ENCODE data around the gene THAP3. TPM values are rescaled to one million over a fixed set of nuclear protein-coding genes. Genes with fewer than 3 reads are reported as not detected.
A peak's percentile ranks its signal among the peaks of the same experiment; 100 is the strongest.
"Not testable (repeated sequence)": the region's sequence is repeated elsewhere in the genome, so short reads cannot be mapped to it uniquely, and the experiment has no call there.

Gene THAP3
- total and polyA plus RNA-seq, 5 donors = 10.2 to 20.8 (median 14.9) TPM

GRCh38 chr1:6662468-6662867 is 37.8 kb downstream of the THAP3 start:
- H3K4me1 ChIP-seq (ENCODE audit: control insufficient read depth, insufficient read depth, low read length); DNase-seq; ATAC-seq; H3K4me3 ChIP-seq (ENCODE audit: low read length); H3K27ac ChIP-seq (ENCODE audit: low read length); intact Hi-C loops (cut with DNase I); H3K27me3 ChIP-seq (ENCODE audit: control insufficient read depth, insufficient read depth); H3K9me3 ChIP-seq (ENCODE audit: control insufficient read depth, low read length): not testable (repeated sequence)
- WGBS = 97% methylated on average over 7 of the region's 7 CpGs

GRCh38 chr1:6666696-6667095 is 42.0 kb downstream of the THAP3 start:
- H3K27ac ChIP-seq (ENCODE audit: low read length) = peak overlapping the region; percentile 60
- WGBS = 58% methylated on average over 5 of the region's 5 CpGs
- DNase-seq (no peak), ATAC-seq (peak; percentile 46 to 67)
- no peaks in the 10 kb centered on the region for H3K27me3 ChIP-seq (ENCODE audit: control insufficient read depth, insufficient read depth)
- H3K4me3 ChIP-seq (ENCODE audit: low read length) = no peak overlapping the region
- H3K4me1 ChIP-seq (ENCODE audit: control insufficient read depth, insufficient read depth, low read length) = no peaks in the 10 kb centered on the region
- intact Hi-C loops (cut with DNase I) = no loop called here
- no peaks in the 10 kb centered on the region for H3K9me3 ChIP-seq (ENCODE audit: control insufficient read depth, low read length)

GRCh38 chr1:6667139-6667538 is 42.5 kb downstream of the THAP3 start:
- DNase-seq (no peak), ATAC-seq (peak; percentile 60 to 77)
- Histone ChIP-seq H3K27me3 (ENCODE audit: control insufficient read depth, insufficient read depth) (no peaks in the 10 kb centered on the region), H3K27ac (ENCODE audit: low read length) (peak overlapping the region; percentile 60), H3K4me3 (ENCODE audit: low read length) (no peak overlapping the region), H3K4me1 (ENCODE audit: control insufficient read depth, insufficient read depth, low read length) (no peaks in the 10 kb centered on the region), H3K9me3 (ENCODE audit: control insufficient read depth, low read length) (no peaks in the 10 kb centered on the region)
- WGBS = 81% methylated on average over 6 of the region's 6 CpGs
- intact Hi-C loops (cut with DNase I) = no loop called here

- Histone ChIP-seq H3K4me3 (ENCODE audit: low read length) (no peak overlapping the region), H3K27ac (ENCODE audit: low read length) (no peak overlapping the region), H3K9me3 (ENCODE audit: control insufficient read depth, low read length) (no peaks in the 10 kb centered on the region), H3K27me3 (ENCODE audit: control insufficient read depth, insufficient read depth) (no peaks in the 10 kb centered on the region), H3K4me1 (ENCODE audit: control insufficient read depth, insufficient read depth, low read length) (no peaks in the 10 kb centered on the region)
- no peak for ATAC-seq
- intact Hi-C loops (cut with DNase I) = no loop called here
- no peak for DNase-seq
- WGBS = 98% methylated on average over 9 of the region's 9 CpGs
Measured at GRCh38 chr1:6668503-6668902, 43.8 kb downstream of the THAP3 start.

- intact Hi-C loops (cut with DNase I) = no loop called here
- no peaks in the 10 kb centered on the region for H3K9me3 ChIP-seq (ENCODE audit: control insufficient read depth, low read length)
- no peaks in the 10 kb centered on the region for H3K27me3 ChIP-seq (ENCODE audit: control insufficient read depth, insufficient read depth)
- ATAC-seq (peak; percentile 90 to 91), DNase-seq (peak in 1 of 3 donors; percentile 54)
- H3K4me1 ChIP-seq (ENCODE audit: control insufficient read depth, insufficient read depth, low read length) = no peaks in the 10 kb centered on the region
- H3K4me3 ChIP-seq (ENCODE audit: low read length) = no peak overlapping the region
- H3K27ac ChIP-seq (ENCODE audit: low read length) = peak overlapping the region; percentile 30
- 47% methylated on average over 2 of the region's 2 CpGs for WGBS
Measured at GRCh38 chr1:6672558-6672957, 47.9 kb downstream of the THAP3 start.

GRCh38 chr1:6673816-6674398 is 49.2 kb downstream of the THAP3 start:
- ATAC-seq (no peak), DNase-seq (no peak)
- no peak overlapping the region for H3K4me3 ChIP-seq (ENCODE audit: low read length)
- H3K27ac ChIP-seq (ENCODE audit: low read length) = no peak overlapping the region
- 87% methylated on average over 5 of the region's 5 CpGs for WGBS
- no peaks in the 10 kb centered on the region for H3K4me1 ChIP-seq (ENCODE audit: control insufficient read depth, insufficient read depth, low read length)
- no peaks in the 10 kb centered on the region for H3K27me3 ChIP-seq (ENCODE audit: control insufficient read depth, insufficient read depth)
- intact Hi-C loops (cut with DNase I) = no loop called here
- H3K9me3 ChIP-seq (ENCODE audit: control insufficient read depth, low read length) = no peaks in the 10 kb centered on the region

- WGBS = 85% methylated on average over 1 of the region's 1 CpG
- no peaks in the 10 kb centered on the region for H3K9me3 ChIP-seq (ENCODE audit: control insufficient read depth, low read length)
- no peak for ATAC-seq
- intact Hi-C loops (cut with DNase I) = no loop called here
- H3K4me3 ChIP-seq (ENCODE audit: low read length) = no peak overlapping the region
- H3K27me3 ChIP-seq (ENCODE audit: control insufficient read depth, insufficient read depth) = no peaks in the 10 kb centered on the region
- no peak for DNase-seq
- no peak overlapping the region for H3K27ac ChIP-seq (ENCODE audit: low read length)
- no peaks in the 10 kb centered on the region for H3K4me1 ChIP-seq (ENCODE audit: control insufficient read depth, insufficient read depth, low read length)
Measured at GRCh38 chr1:6674771-6675170, 50.1 kb downstream of the THAP3 start.

- DNase-seq (no peak), ATAC-seq (no peak)
- intact Hi-C loops (cut with DNase I) = no loop called here
- Histone ChIP-seq H3K4me1 (ENCODE audit: control insufficient read depth, insufficient read depth, low read length) (no peaks in the 10 kb centered on the region), H3K9me3 (ENCODE audit: control insufficient read depth, low read length) (no peaks in the 10 kb centered on the region), H3K4me3 (ENCODE audit: low read length) (no peak overlapping the region), H3K27me3 (ENCODE audit: control insufficient read depth, insufficient read depth) (no peaks in the 10 kb centered on the region), H3K27ac (ENCODE audit: low read length) (no peak overlapping the region)
- 88% methylated on average over 2 of the region's 2 CpGs for WGBS
Measured at GRCh38 chr1:6675941-6676340, 51.3 kb downstream of the THAP3 start.

Other genes with a start within 250 kb of the THAP3 start
- 1 to 10 TPM; 5.9 to 9.5 (median 7.9) TPM for gene ACOT7, start 231.1 kb upstream of the THAP3 start, total RNA-seq
- gene ACOT7, start 231.1 kb upstream of the THAP3 start, polyA plus RNA-seq = 7.5 TPM
- gene HES2, start 204.9 kb upstream of the THAP3 start, total RNA-seq = under 1 TPM in 1 of 4 donors, not detected in 3; 0.17 TPM
- gene HES2, start 204.9 kb upstream of the THAP3 start, polyA plus RNA-seq = not detected
- 1 to 10 TPM in 2 of 4 donors, under 1 TPM in 2; 0.37 to 1.7 (median 0.84) TPM for gene ESPN, start 200.1 kb upstream of the THAP3 start, total RNA-seq
- 0.23 TPM for gene ESPN, start 200.1 kb upstream of the THAP3 start, polyA plus RNA-seq
- gene TNFRSF25, start 158.7 kb upstream of the THAP3 start, total RNA-seq = 1 to 10 TPM; 4.4 to 6.4 (median 5.1) TPM
- 6.6 TPM for gene TNFRSF25, start 158.7 kb upstream of the THAP3 start, polyA plus RNA-seq
- 1 to 10 TPM; 7.0 to 9.2 (median 8.5) TPM for gene PLEKHG5, start 133.2 kb upstream of the THAP3 start, total RNA-seq
- 9.9 TPM for gene PLEKHG5, start 133.2 kb upstream of the THAP3 start, polyA plus RNA-seq
- 10 to 100 TPM; 12.8 to 17.1 (median 15.6) TPM for gene NOL9, start 70.4 kb upstream of the THAP3 start, total RNA-seq
- 6.0 TPM for gene NOL9, start 70.4 kb upstream of the THAP3 start, polyA plus RNA-seq
- gene TAS1R1, start 69.6 kb upstream of the THAP3 start, total RNA-seq = not detected
- not detected for gene TAS1R1, start 69.6 kb upstream of the THAP3 start, polyA plus RNA-seq
- 10 to 100 TPM; 11.3 to 18.4 (median 15.0) TPM for gene ZBTB48, start 44.9 kb upstream of the THAP3 start, total RNA-seq
- gene ZBTB48, start 44.9 kb upstream of the THAP3 start, polyA plus RNA-seq = 14.7 TPM
- gene KLHL21, start 22.0 kb upstream of the THAP3 start, total RNA-seq = 10 to 100 TPM; 54.9 to 71.3 (median 65.9) TPM
- gene KLHL21, start 22.0 kb upstream of the THAP3 start, polyA plus RNA-seq = 57.7 TPM
- gene PHF13, start 11.1 kb upstream of the THAP3 start, total RNA-seq = 1 to 10 TPM; 6.4 to 9.7 (median 7.9) TPM
- gene PHF13, start 11.1 kb upstream of the THAP3 start, polyA plus RNA-seq = 4.8 TPM
- 10 to 100 TPM; 50.5 to 65.6 (median 56.6) TPM for gene DNAJC11, start 76.9 kb downstream of the THAP3 start, total RNA-seq
- gene DNAJC11, start 76.9 kb downstream of the THAP3 start, polyA plus RNA-seq = 37.5 TPM
- gene CAMTA1, start 160.6 kb downstream of the THAP3 start, total RNA-seq = 100 to 1,000 TPM; 155 to 179 (median 160) TPM
- 334 TPM for gene CAMTA1, start 160.6 kb downstream of the THAP3 start, polyA plus RNA-seq

All from right cardiac atrium (tissue), 5 donors.